Measurements from ENCODE around the gene EPHA7.

DNA sequence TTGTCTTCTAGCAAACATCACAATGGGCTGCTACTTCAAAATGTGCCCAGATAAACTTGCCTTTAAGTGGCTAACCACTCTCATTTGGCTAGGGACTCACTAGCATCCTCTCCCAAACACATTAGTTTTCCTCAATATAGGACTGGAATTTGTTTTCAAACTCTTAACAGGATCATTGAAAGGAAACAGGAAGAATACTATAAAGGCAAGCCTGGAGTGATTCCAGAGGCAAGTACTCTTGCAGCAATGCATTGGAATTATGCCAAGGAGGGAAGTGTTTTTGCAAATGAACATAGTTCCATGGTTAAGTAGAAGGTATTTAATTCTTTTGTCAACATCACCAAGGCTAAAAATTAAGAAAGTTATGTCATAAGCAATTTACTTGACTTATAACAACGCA, 12.2 kb downstream of the EPHA7 start:
- TF ChIP-seq MYC (IDR thresholded peaks at IDR 0.05; ENCODE audit: low read depth, low read length) = no peak
- TF ChIP-seq FOS (IDR thresholded peaks at IDR 0.05; ENCODE audit: borderline replicate concordance, insufficient read depth, low read length) = no peak
- TF ChIP-seq, protein P1, sequence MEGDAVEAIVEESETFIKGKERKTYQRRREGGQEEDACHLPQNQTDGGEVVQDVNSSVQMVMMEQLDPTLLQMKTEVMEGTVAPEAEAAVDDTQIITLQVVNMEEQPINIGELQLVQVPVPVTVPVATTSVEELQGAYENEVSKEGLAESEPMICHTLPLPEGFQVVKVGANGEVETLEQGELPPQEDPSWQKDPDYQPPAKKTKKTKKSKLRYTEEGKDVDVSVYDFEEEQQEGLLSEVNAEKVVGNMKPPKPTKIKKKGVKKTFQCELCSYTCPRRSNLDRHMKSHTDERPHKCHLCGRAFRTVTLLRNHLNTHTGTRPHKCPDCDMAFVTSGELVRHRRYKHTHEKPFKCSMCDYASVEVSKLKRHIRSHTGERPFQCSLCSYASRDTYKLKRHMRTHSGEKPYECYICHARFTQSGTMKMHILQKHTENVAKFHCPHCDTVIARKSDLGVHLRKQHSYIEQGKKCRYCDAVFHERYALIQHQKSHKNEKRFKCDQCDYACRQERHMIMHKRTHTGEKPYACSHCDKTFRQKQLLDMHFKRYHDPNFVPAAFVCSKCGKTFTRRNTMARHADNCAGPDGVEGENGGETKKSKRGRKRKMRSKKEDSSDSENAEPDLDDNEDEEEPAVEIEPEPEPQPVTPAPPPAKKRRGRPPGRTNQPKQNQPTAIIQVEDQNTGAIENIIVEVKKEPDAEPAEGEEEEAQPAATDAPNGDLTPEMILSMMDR (IDR thresholded peaks at IDR 0.05; ENCODE audit: extremely low read depth in 1 of 2, insufficient read depth in 1 of 2, low read depth in 1 of 2, low read length in 2 of 2) = no peak
- no peak for TF ChIP-seq JUN (IDR thresholded peaks at IDR 0.05; ENCODE audit: borderline replicate concordance, insufficient read depth, insufficient read length, low read depth)
- TF ChIP-seq GATA2 (IDR thresholded peaks at IDR 0.05; ENCODE audit: insufficient read depth, insufficient read length, low read depth, low read length) = no peak
- TF ChIP-seq, protein P2, sequence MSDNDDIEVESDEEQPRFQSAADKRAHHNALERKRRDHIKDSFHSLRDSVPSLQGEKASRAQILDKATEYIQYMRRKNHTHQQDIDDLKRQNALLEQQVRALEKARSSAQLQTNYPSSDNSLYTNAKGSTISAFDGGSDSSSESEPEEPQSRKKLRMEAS (IDR thresholded peaks at IDR 0.05; ENCODE audit: insufficient read depth, insufficient read length) = no peak
- TF ChIP-seq POLR2AphosphoS5 (IDR thresholded peaks at IDR 0.05; ENCODE audit: insufficient read depth, low read depth, low read length) = no peak

All from endothelial cell of umbilical vein (primary cell).